ENCODE data around the gene RAB44. TPM values are rescaled to one million over a fixed set of nuclear protein-coding genes. Genes with fewer than 3 reads are reported as not detected.

Gene RAB44
- total and polyA plus RNA-seq, 2 of the 13 experiments (the other 11 are each of a cell fraction or from before 2014, with no cell fraction given) = not detected

GRCh38 chr6:36677059-36677749, 20.4 kb upstream of the RAB44 start (continued):
- TF ChIP-seq ZBTB4 (CRISPR knock-in tag; IDR thresholded peaks at IDR 0.05; ENCODE audit: borderline replicate concordance) (0 out of 2 replicates have a peak, but pooled peaks have one; percentile 55), DR1 (CRISPR knock-in tag; IDR thresholded peaks at IDR 0.05) (0 out of 2 replicates have a peak, but pooled peaks have one; percentile 8), ZNF724P (CRISPR knock-in tag; IDR thresholded peaks at IDR 0.05; ENCODE audit: borderline replicate concordance) (no peak), XRCC5 (optimal IDR thresholded peaks at IDR 0.05; ENCODE audit: low read length) (peak; percentile 62), NFKB2 (CRISPR knock-in tag; IDR thresholded peaks at IDR 0.05; ENCODE audit: borderline replicate concordance) (peak; percentile 80; the same call in 1 of the 2 replicates), ZNF792 (CRISPR knock-in tag; IDR thresholded peaks at IDR 0.05) (0 out of 2 replicates have a peak, but pooled peaks have one; percentile 4), POLR2G (IDR thresholded peaks at IDR 0.05; ENCODE audit: low read depth, low read length) (peak; percentile 68; the same call in 1 of the 2 replicates), ZNF546 (CRISPR knock-in tag; conservative IDR thresholded peaks at IDR 0.05) (0 out of 2 replicates have a peak, but pooled peaks have one; percentile 35), ZBTB37 (CRISPR knock-in tag; IDR thresholded peaks at IDR 0.05) (0 out of 2 replicates have a peak, but pooled peaks have one; percentile 7), TEAD3 (CRISPR knock-in tag; optimal IDR thresholded peaks at IDR 0.05; ENCODE audit: borderline replicate concordance) (peak; percentile 38), HDAC1 (CRISPR knock-in tag; IDR thresholded peaks at IDR 0.05) (0 out of 2 replicates have a peak, but pooled peaks have one; percentile 0), ZNF788 (CRISPR knock-in tag; IDR thresholded peaks at IDR 0.05; ENCODE audit: borderline replicate concordance) (0 out of 2 replicates have a peak, but pooled peaks have one; percentile 77), ZNF772 (CRISPR knock-in tag; IDR thresholded peaks at IDR 0.05) (peak; percentile 17; the same call in 1 of the 2 replicates), TBP (CRISPR knock-in tag; IDR thresholded peaks at IDR 0.05) (peak; percentile 84; the same call in 1 of the 2 replicates)
- TF ChIP-seq, protein P1, sequence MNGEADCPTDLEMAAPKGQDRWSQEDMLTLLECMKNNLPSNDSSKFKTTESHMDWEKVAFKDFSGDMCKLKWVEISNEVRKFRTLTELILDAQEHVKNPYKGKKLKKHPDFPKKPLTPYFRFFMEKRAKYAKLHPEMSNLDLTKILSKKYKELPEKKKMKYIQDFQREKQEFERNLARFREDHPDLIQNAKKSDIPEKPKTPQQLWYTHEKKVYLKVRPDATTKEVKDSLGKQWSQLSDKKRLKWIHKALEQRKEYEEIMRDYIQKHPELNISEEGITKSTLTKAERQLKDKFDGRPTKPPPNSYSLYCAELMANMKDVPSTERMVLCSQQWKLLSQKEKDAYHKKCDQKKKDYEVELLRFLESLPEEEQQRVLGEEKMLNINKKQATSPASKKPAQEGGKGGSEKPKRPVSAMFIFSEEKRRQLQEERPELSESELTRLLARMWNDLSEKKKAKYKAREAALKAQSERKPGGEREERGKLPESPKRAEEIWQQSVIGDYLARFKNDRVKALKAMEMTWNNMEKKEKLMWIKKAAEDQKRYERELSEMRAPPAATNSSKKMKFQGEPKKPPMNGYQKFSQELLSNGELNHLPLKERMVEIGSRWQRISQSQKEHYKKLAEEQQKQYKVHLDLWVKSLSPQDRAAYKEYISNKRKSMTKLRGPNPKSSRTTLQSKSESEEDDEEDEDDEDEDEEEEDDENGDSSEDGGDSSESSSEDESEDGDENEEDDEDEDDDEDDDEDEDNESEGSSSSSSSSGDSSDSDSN (CRISPR knock-in tag; IDR thresholded peaks at IDR 0.05) = peak; percentile 47; the same call in 1 of the 2 replicates
- TF ChIP-seq, protein P2, sequence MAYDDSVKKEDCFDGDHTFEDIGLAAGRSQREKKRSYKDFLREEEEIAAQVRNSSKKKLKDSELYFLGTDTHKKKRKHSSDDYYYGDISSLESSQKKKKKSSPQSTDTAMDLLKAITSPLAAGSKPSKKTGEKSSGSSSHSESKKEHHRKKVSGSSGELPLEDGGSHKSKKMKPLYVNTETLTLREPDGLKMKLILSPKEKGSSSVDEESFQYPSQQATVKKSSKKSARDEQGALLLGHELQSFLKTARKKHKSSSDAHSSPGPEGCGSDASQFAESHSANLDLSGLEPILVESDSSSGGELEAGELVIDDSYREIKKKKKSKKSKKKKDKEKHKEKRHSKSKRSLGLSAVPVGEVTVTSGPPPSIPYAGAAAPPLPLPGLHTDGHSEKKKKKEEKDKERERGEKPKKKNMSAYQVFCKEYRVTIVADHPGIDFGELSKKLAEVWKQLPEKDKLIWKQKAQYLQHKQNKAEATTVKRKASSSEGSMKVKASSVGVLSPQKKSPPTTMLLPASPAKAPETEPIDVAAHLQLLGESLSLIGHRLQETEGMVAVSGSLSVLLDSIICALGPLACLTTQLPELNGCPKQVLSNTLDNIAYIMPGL (CRISPR knock-in tag; IDR thresholded peaks at IDR 0.05; ENCODE audit: borderline replicate concordance in 1 of 2, low read depth in 1 of 2) = 0 out of 4 replicates have a peak, but pooled peaks of 1 of the 2 experiments have one; percentile 35
- TF ChIP-seq, protein P3, sequence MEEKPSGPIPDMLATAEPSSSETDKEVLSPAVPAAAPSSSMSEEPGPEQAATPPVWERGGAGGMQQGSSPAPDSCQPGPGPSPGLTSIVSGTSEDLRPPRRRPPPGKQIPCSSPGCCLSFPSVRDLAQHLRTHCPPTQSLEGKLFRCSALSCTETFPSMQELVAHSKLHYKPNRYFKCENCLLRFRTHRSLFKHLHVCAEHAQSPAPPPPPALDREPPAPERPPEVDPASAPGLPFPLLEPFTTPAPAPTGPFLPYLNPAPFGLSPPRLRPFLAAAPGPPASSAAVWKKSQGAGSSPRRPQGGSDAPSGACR (CRISPR knock-in tag; IDR thresholded peaks at IDR 0.05) = 0 out of 2 replicates have a peak, but pooled peaks have one; percentile 34
